AG04450 (cell line): Measurements from ENCODE around the gene SCD5. TPM values are rescaled to one million over a fixed set of nuclear protein-coding genes. Genes with fewer than 3 reads are reported as not detected.

Experiments used
- CTCF ChIA-PET: fragments of 300-600, 350-600 bp; formaldehyde crosslinking; extraction: SDS; loops from one replicate; lab custom pipeline; 2022; ENCODE audit warnings: antibody characterized with exemption, inconsistent platforms; lab: Charles Lee
- POLR2A ChIA-PET: fragments of 350-600 bp; formaldehyde crosslinking; extraction: SDS; loops from one replicate; lab custom pipeline; 2021; ENCODE audit warnings: antibody characterized with exemption, inconsistent platforms; lab: Yijun Ruan, JAX
- DNase-seq: peaks from one replicate; pipeline ENCODE4 v3.0.0-alpha.2; 2011; ENCODE audit warnings: low read depth, low spot score
- H3K27ac ChIP-seq: one replicate; pipeline ENCODE4 v1.5.1; 2012; ENCODE audit warnings: low read depth, low read length, control low read depth
- H3K27me3 ChIP-seq: one replicate; pipeline ENCODE4 v1.6.0; 2012; ENCODE audit warnings: low read length; ENCODE audit not compliant: control insufficient read depth, insufficient read depth
- H3K4me3 ChIP-seq: 2 replicates; pipeline ENCODE4 v1.5.1; 2011; ENCODE audit warnings: mild to moderate bottlenecking, low read depth, low read length, control low read depth
- H3K9me3 ChIP-seq: 2 replicates; pipeline ENCODE4 v1.5.1; 2012; ENCODE audit warnings: low read length; ENCODE audit not compliant: control insufficient read depth, insufficient read depth
- polyA plus RNA-seq: library from polyadenylated mRNA; depleted of rRNA; stranded (reverse); fragments of >200 nt; gene quantifications from 2 replicates; pipeline ENCODE4 v1.2.3, GENCODE V29; 2011
- TF ChIP-seq, protein P1 (sequence below): IDR thresholded peaks from 2 replicates; pipeline ENCODE4 v1.5.1; 2011; ENCODE audit warnings: low read depth, low read length, control low read depth, inconsistent platforms

The SCD5 gene
- polyA plus RNA-seq, 1 experiment, result 13.1 TPM

DNA sequence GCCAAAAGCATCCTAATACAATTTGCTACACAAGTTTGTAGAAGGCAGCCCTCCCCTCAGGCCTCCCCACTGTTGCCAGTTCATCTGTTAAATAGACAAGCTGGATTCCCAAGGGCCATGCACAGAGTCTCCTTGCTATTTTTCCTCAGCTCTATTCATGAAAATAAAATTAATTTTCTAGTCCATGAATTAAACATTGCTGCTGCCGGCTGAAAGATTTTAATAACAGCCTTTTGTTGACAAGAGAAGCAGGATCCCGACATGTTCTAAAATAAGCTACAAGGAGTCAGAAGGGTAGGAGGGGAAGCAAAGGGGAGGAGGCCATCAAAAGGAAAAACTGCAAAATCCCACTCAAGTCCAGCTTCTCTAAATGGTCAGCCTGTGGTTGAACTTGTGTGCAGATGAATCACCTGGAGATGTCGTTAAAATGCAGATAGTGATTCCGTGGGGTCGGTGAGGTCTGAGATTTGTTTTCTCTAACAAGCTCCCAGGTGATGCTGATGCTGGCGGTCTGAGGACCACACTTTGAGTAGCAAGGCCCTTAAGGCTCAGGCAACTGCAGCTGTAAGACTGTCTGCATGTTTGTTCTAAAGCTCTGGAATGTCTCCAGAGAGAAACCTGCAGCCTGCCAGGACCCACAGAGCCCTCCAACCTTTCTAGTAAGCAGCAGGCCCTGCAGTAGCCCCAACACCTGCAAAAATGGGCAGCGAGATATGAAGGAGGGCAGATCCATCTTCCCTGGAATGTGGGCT lies 9.4 kb downstream of the SCD5 start:
- H3K27ac ChIP-seq, result peak overlapping the region; percentile 2
- H3K27me3 ChIP-seq, result peaks cover 2% of the 10 kb centered on the region
- H3K9me3 ChIP-seq, result no peaks in the 10 kb centered on the region
- ChIA-PET POLR2A (interaction anchor here (0.6 kb wide), 1 partner anchor 55 kb away, joined by 3 read pairs; no protein-coding TSS in a partner anchor), CTCF (interaction anchor here (0.7 kb wide), 1 partner anchor 35 kb away, joined by 3 read pairs; no protein-coding TSS in a partner anchor)
- no peak overlapping the region for H3K4me3 ChIP-seq
- TF ChIP-seq, protein P1, sequence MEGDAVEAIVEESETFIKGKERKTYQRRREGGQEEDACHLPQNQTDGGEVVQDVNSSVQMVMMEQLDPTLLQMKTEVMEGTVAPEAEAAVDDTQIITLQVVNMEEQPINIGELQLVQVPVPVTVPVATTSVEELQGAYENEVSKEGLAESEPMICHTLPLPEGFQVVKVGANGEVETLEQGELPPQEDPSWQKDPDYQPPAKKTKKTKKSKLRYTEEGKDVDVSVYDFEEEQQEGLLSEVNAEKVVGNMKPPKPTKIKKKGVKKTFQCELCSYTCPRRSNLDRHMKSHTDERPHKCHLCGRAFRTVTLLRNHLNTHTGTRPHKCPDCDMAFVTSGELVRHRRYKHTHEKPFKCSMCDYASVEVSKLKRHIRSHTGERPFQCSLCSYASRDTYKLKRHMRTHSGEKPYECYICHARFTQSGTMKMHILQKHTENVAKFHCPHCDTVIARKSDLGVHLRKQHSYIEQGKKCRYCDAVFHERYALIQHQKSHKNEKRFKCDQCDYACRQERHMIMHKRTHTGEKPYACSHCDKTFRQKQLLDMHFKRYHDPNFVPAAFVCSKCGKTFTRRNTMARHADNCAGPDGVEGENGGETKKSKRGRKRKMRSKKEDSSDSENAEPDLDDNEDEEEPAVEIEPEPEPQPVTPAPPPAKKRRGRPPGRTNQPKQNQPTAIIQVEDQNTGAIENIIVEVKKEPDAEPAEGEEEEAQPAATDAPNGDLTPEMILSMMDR, result no peak
- no peak for DNase-seq

DNA sequence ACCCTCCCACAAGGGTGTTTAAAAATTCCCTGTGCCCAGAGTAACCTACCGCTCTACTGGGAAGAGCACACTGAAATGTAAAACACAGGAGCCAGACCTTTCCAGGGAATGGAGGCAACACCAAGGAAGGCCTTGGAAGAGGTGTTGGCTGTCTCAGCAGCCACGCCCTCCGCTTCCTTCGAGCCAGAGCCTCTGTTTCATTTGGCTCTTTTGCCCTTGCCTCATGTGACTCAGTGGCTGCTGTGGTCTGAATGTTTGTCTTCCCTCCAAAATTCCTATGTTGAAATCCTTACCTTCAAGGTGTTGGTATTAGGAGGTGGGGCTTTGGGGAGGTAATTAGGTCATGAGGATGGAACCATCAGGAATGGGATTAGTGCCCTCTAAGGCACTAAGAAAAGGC lies 11.3 kb downstream of the SCD5 start:
- Histone ChIP-seq H3K4me3 (no peak overlapping the region), H3K27ac (no peak overlapping the region), H3K27me3 (peaks cover 2% of the 10 kb centered on the region), H3K9me3 (no peaks in the 10 kb centered on the region)
- CTCF ChIA-PET, result interaction anchor here (0.7 kb wide), 1 partner anchor 289 kb away, joined by 4 read pairs; no protein-coding TSS in a partner anchor
- POLR2A ChIA-PET, result no interaction called here
- DNase-seq, result no peak
- TF ChIP-seq, protein P1, result no peak

DNA sequence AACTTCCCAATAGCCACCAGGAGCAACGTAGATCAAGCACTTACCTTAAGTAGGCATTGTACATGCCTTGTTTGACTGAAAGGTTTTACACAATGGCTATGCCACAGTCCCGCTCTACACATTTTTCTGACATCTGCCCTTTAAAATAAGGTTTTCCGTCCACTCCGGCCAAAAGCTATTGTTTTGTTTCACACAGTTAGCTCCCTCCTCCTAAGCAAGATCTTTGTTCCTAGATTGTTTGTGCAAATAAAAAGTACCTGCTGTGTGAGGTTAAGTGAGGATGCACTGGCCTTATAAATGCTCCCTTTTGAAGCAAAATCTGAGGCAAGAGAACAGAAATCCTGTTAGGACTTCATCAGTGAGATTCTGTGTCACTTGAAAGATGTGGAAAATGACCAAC lies 11.8 kb downstream of the SCD5 start:
- CTCF ChIA-PET, result interaction anchor here (0.7 to 2.7 kb wide), 3 partner anchors 12 to 289 kb away, joined by 4 to 12 read pairs (median 5); partner anchors contain the start of gene SCD5
- no peak for DNase-seq
- TF ChIP-seq, protein P1, result no peak
- Histone ChIP-seq H3K27me3 (peaks cover 2% of the 10 kb centered on the region), H3K4me3 (no peak overlapping the region), H3K27ac (no peak overlapping the region), H3K9me3 (no peaks in the 10 kb centered on the region)
- POLR2A ChIA-PET, result no interaction called here

DNA sequence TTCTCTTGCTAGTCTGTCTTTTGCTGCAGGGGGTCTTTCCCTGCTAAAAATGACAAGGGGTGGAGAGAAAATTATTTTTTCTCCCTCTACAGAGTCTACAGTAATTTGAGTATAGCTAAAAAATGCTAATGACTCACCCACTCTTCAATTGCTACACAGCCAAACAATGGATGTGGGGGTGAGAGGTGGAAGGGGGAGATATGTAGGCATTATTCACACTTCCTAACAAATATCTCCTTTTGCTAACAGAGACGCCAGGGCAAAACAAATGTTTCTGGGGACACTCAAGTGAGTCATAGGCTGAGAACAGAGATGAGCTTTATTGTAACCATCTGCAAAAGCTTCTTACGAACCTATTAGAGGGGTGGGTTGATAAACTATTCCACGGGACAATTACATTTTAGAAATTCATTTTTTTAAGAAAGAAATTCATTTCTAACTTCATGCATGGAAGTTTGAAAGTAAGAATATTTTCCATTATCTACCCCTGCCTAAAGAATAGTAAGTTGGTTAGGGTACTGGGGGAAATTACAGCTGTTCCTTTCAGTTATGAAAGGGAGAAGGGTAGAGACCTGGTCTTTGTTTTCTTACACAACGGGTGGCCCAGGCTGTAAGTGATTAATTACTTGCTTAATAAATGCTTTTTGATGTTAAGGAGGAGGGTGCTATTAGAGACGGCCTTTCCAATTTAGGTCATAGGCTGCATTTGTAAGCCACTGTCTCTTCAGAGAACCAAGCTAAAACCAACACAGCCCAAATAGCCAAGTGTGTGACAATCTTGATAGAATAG lies 12.8 kb downstream of the SCD5 start:
- Histone ChIP-seq H3K4me3 (no peak overlapping the region; the same call in 1 of the 2 replicates), H3K27ac (no peak overlapping the region), H3K27me3 (peaks cover 2% of the 10 kb centered on the region), H3K9me3 (no peaks in the 10 kb centered on the region)
- ChIA-PET CTCF (interaction anchor here (0.7 to 2.7 kb wide), 6 partner anchors 13 to 357 kb away, joined by 3 to 12 read pairs (median 4); partner anchors contain the start of gene SCD5), POLR2A (interaction anchor here (0.6 to 2.2 kb wide), 2 partner anchors 13 to 84 kb away, joined by 8 to 11 read pairs; partner anchors contain the start of gene SCD5)
- TF ChIP-seq, protein P1, result no peak
- DNase-seq, result peak; percentile 13
